ENCODE measurements around the gene CARS1.

- no peak for TF ChIP-seq CTCF (IDR thresholded peaks at IDR 0.05; ENCODE audit: insufficient read depth, low read length)
- TF ChIP-seq SPI1 (IDR thresholded peaks at IDR 0.05; ENCODE audit: borderline replicate concordance, low read depth) = no peak
These were observed 80.7 kb downstream of the CARS1 start for GRCh38 chr11:2976294-2977063.

Data from HL-60 (cell line).